Thoracic aorta (tissue), 2 donors: ENCODE results near the gene WWC1. TPM values are rescaled to one million over a fixed set of nuclear protein-coding genes. Genes with fewer than 3 reads are reported as not detected.

Experiments
- ATAC-seq: fragments of 150-250 bp; one replicate; pipeline ENCODE4 v1.8.0; 2017; ENCODE audit warnings: low read depth; ENCODE audit not compliant: insufficient number of reproducible peaks, low FRiP score
- DNase-seq: peaks from one replicate; pipeline ENCODE4 v3.0.0-alpha.2; 2020; ENCODE audit warnings: low spot score
- H3K27ac ChIP-seq, 2 donors: fragments of 200-600 bp; sonication (generic); 1 replicate in 1 of 2; 2 replicates in 1 of 2; pipeline ENCODE4 v1.5.1; 2016; ENCODE audit warnings: mild to moderate bottlenecking in 2 of 2, moderate library complexity in 2 of 2
- H3K27me3 ChIP-seq: fragments of 200-600 bp; sonication (generic); replicated peaks from 2 replicates; pipeline ENCODE4 v1.6.0; 2016; ENCODE audit warnings: mild to moderate bottlenecking; ENCODE audit not compliant: insufficient read depth
- H3K36me3 ChIP-seq: fragments of 200-600 bp; sonication (generic); one replicate; pipeline ENCODE4 v1.5.1; 2016
- H3K4me1 ChIP-seq, 2 donors: fragments of 200-600 bp; sonication (generic); 1 replicate in 1 of 2; 2 replicates in 1 of 2; pipeline versions ENCODE4 v1.5.1 to v1.6.0; 2016; ENCODE audit warnings: low read depth in 2 of 2, mild to moderate bottlenecking in 1 of 2; ENCODE audit not compliant: control insufficient read depth in 1 of 2
- H3K4me3 ChIP-seq: fragments of 200-600 bp; sonication (generic); 2 replicates; pipeline ENCODE4 v1.5.1; 2016; ENCODE audit warnings: mild to moderate bottlenecking
- H3K9me3 ChIP-seq: fragments of 200-600 bp; sonication (generic); 2 replicates; pipeline ENCODE4 v1.5.1; 2016
- total RNA-seq, 2 donors: library from RNA; depleted of rRNA; stranded (reverse); fragments of >200 nt; gene quantifications; one replicate each; pipeline versions ENCODE4 v1.1.0 to v1.2.3, GENCODE V29; 2016
- TF ChIP-seq, protein P1 (sequence below): fragments of 200-600 bp; sonication (generic); IDR thresholded peaks from one replicate; pipeline ENCODE4 v1.5.1; 2019; ENCODE audit warnings: antibody characterized with exemption

WWC1 gene
- total RNA-seq, 2 donors from 2014 or later: 3.6 TPM; not detected in 1

DNA sequence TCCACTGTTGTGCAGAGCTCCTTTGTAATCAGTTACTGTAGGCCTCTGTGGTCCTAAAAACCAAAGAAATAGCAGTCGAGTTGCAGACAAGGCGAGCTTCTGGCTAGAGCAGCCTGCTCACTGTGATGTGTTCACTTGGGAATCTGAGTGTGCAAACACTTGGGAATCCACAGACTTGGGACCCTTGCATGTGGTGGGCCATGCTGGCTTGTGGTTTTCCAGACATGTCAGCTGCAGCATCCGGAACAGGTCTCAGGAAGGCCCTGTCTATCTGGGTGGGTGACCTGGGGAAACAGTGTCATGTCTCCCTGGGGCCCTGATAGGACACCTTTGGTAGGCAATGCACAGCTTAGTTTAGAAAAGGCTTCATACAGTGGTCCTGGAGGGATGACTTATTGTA lies 66.4 kb downstream of the WWC1 start:
- no peaks in the 10 kb centered on the region for H3K27me3 ChIP-seq
- H3K36me3 ChIP-seq: no peaks in the 10 kb centered on the region
- H3K4me3 ChIP-seq: no peak overlapping the region
- H3K4me1 ChIP-seq: no peaks in the 10 kb centered on the region
- no peaks in the 10 kb centered on the region for H3K9me3 ChIP-seq
- TF ChIP-seq, protein P1, sequence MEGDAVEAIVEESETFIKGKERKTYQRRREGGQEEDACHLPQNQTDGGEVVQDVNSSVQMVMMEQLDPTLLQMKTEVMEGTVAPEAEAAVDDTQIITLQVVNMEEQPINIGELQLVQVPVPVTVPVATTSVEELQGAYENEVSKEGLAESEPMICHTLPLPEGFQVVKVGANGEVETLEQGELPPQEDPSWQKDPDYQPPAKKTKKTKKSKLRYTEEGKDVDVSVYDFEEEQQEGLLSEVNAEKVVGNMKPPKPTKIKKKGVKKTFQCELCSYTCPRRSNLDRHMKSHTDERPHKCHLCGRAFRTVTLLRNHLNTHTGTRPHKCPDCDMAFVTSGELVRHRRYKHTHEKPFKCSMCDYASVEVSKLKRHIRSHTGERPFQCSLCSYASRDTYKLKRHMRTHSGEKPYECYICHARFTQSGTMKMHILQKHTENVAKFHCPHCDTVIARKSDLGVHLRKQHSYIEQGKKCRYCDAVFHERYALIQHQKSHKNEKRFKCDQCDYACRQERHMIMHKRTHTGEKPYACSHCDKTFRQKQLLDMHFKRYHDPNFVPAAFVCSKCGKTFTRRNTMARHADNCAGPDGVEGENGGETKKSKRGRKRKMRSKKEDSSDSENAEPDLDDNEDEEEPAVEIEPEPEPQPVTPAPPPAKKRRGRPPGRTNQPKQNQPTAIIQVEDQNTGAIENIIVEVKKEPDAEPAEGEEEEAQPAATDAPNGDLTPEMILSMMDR: no peak
- no peak overlapping the region for H3K27ac ChIP-seq
- no peak for DNase-seq
- no peak for ATAC-seq

DNA sequence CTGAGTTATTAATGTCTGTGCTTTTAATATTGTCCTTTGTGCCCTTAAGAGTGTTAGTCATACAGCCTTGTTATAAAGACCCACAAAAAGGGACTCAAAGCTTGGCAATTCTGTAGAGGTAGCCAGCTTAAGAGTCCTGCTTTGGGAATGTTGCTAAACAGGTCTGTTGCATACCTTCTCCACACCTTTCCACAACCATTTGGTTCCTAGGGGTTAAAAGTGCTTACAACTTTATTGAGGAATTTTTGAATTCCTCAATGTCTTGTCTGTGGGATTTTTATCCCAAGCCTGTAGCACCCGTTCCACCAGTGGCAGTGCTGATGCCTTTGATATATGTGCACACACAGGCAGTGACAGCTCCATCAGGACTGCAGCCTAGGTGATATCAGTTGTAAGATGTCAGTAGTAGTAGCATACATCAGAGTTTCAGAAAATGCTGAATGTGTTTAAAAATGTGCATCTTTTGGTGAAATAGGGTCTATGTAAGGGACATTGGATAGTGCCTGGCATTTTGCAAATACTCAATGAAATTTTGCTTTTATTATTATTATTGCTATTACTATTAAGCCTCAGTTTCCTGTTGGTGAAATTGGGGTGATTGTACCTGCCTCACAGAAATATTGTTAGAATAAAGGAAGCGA lies 68.5 kb downstream of the WWC1 start:
- no peak for ATAC-seq
- no peaks in the 10 kb centered on the region for H3K9me3 ChIP-seq
- H3K36me3 ChIP-seq: no peaks in the 10 kb centered on the region
- H3K27me3 ChIP-seq: no peaks in the 10 kb centered on the region
- no peak overlapping the region for H3K27ac ChIP-seq
- DNase-seq: no peak
- no peaks in the 10 kb centered on the region for H3K4me1 ChIP-seq
- TF ChIP-seq, protein P1: no peak
- no peak overlapping the region for H3K4me3 ChIP-seq

DNA sequence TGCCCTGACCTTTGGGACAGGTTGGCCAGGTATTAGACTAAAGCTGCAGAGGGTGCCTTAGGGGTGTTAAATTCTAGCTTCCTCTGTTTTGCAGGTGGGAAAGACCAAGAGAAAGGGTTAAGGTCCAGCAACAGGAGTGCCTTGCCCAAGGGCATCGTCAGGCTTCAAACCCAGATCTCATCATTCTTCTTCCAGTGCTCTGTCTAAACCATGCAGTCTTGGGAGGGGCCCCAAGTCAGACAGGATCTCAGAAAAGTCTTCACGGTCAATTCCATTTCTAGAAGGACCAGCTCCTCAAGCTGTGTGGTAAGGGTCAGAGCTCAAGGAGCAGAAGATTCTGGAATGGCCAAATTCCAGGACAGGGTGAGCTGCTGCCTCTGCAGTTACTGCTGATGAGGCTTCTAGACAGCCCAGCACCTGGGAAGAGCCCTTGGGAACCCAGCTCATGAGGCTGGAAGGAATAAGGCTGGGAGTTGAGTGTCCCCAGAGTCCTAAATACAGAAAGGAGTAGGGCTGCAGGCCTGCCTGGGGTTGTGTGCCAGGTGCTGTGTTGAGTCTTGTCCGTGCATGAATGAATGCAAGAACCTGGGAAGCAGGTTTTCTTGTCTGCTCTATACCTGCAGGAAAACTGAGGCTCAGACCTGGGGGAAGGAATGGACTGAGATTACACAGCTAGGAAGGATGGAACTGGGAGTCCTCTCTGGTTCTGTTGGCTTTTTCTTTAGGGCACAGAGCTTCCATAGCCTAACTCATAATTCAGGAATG lies 69.3 kb downstream of the WWC1 start:
- no peaks in the 10 kb centered on the region for H3K9me3 ChIP-seq
- TF ChIP-seq, protein P1: no peak
- H3K27me3 ChIP-seq: no peaks in the 10 kb centered on the region
- DNase-seq (no peak), ATAC-seq (no peak)
- no peaks in the 10 kb centered on the region for H3K36me3 ChIP-seq
- no peak overlapping the region for H3K4me3 ChIP-seq
- H3K4me1 ChIP-seq: no peaks in the 10 kb centered on the region
- H3K27ac ChIP-seq: no peak overlapping the region

DNA sequence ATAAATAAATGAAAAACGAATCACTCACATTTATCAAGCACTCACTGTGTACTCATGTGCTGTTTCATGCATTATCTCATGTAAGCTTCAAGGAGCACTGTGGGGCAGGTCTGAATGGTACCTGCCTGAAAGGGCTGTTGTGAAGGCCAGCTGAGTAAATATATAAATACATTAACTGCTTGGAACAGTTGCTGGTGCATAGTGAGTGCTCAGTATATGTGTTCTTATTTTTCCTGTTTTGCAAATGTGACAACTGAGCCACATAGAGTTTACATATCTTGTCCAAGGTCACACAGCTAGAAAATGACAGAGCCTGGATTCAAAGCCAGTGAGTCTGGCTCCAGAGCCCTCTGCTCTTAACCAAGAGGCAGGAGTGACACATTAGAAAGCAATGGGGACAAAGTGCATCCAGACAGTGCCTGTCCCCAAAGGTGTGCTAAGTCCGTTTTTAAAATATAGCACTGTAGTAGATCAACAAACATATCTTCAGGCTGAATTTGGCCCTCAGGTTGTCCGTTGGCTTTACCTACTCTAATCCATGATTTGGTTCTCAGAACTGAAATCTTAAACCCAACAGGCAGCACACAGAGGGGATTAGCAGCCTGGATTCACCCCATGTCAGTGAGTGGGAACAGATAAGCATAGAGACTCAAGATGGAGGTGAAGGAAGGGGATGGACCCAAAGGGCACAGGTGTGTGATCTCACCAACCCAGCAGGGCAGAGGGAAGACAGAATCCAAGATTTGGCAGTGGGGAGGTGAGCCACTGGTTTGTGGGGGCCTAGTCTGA lies 70.8 kb downstream of the WWC1 start:
- DNase-seq (no peak), ATAC-seq (no peak)
- Histone ChIP-seq H3K4me1 (no peaks in the 10 kb centered on the region), H3K9me3 (no peaks in the 10 kb centered on the region), H3K36me3 (no peaks in the 10 kb centered on the region), H3K27ac (no peak overlapping the region), H3K4me3 (no peak overlapping the region), H3K27me3 (no peaks in the 10 kb centered on the region)
- TF ChIP-seq, protein P1: no peak

DNA sequence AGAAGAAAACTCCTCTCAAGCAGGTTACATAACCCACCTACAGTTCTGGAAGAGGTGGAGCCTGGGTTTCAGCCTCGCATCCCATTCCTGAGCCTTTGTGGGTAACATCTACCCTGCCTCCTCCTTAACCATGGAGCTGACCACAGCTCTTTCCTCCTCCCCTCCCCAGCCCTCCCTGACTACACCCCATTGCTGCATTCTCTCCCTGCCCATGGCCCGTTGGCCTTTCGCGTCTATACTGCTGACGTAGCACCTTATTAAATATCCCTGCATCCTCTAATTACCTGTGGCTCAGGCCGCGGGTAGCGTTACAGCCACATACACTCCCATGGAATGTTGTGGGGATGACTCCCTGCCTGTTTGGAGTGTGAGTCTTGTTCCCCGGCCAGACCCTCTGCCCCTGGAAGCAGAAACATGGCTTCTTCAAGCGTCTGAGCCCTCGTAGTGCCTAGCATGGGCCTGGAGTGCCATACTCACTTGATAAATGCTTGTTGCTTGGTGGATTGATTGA lies 72.8 kb downstream of the WWC1 start:
- Histone ChIP-seq H3K36me3 (no peaks in the 10 kb centered on the region), H3K4me1 (no peaks in the 10 kb centered on the region), H3K4me3 (no peak overlapping the region), H3K27ac (no peak overlapping the region), H3K9me3 (no peaks in the 10 kb centered on the region), H3K27me3 (no peaks in the 10 kb centered on the region)
- DNase-seq: no peak
- no peak for ATAC-seq
- TF ChIP-seq, protein P1: no peak
